HUES48 (cell line): ENCODE results near the gene TLL2.

ENCODE experiments used
- H3K27ac ChIP-seq: one replicate; pipeline ENCODE4 v1.7.0; 2013; ENCODE audit warnings: low read depth, low read length, inconsistent platforms
- H3K27me3 ChIP-seq: 2 replicates; pipeline ENCODE4 v1.6.1; 2013; ENCODE audit warnings: mild to moderate bottlenecking, low read length; ENCODE audit not compliant: control insufficient read depth, insufficient read depth
- H3K36me3 ChIP-seq: 2 replicates; pipeline ENCODE4 v1.6.1; 2013; ENCODE audit warnings: low read length; ENCODE audit not compliant: control insufficient read depth, insufficient read depth
- H3K4me1 ChIP-seq: 2 replicates; pipeline ENCODE4 v1.6.1; 2013; ENCODE audit warnings: mild to moderate bottlenecking, low read length; ENCODE audit not compliant: control insufficient read depth, insufficient read depth
- H3K4me3 ChIP-seq: 2 replicates; pipeline ENCODE4 v1.5.1; 2013; ENCODE audit warnings: mild to moderate bottlenecking, low read depth, low read length
- H3K9ac ChIP-seq: 2 replicates; pipeline ENCODE4 v1.6.1; 2013; ENCODE audit warnings: mild to moderate bottlenecking, low read depth, low read length, moderate library complexity
- H3K9me3 ChIP-seq: 2 replicates; pipeline ENCODE4 v1.6.1; 2013; ENCODE audit warnings: low read length; ENCODE audit not compliant: control insufficient read depth, insufficient read depth

TLL2 gene

GRCh38 chr10:96407560-96408069 is 106.1 kb downstream of the TLL2 start:
- H3K36me3 ChIP-seq, result no peaks in the 10 kb centered on the region
- H3K27ac ChIP-seq, result no peak overlapping the region
- H3K9me3 ChIP-seq, result no peaks in the 10 kb centered on the region
- H3K4me3 ChIP-seq, result no peak overlapping the region
- H3K4me1 ChIP-seq, result no peaks in the 10 kb centered on the region
- no peaks in the 10 kb centered on the region for H3K27me3 ChIP-seq
- H3K9ac ChIP-seq, result no peak overlapping the region

GRCh38 chr10:96406091-96406490 is 107.6 kb downstream of the TLL2 start:
- Histone ChIP-seq H3K9me3 (no peaks in the 10 kb centered on the region), H3K9ac (no peak overlapping the region), H3K4me3 (no peak overlapping the region), H3K4me1 (0 out of 2 replicates have a peak, but pooled peaks cover under 1% of the 10 kb centered on the region), H3K27ac (no peak overlapping the region), H3K27me3 (no peaks in the 10 kb centered on the region), H3K36me3 (no peaks in the 10 kb centered on the region)

DNA sequence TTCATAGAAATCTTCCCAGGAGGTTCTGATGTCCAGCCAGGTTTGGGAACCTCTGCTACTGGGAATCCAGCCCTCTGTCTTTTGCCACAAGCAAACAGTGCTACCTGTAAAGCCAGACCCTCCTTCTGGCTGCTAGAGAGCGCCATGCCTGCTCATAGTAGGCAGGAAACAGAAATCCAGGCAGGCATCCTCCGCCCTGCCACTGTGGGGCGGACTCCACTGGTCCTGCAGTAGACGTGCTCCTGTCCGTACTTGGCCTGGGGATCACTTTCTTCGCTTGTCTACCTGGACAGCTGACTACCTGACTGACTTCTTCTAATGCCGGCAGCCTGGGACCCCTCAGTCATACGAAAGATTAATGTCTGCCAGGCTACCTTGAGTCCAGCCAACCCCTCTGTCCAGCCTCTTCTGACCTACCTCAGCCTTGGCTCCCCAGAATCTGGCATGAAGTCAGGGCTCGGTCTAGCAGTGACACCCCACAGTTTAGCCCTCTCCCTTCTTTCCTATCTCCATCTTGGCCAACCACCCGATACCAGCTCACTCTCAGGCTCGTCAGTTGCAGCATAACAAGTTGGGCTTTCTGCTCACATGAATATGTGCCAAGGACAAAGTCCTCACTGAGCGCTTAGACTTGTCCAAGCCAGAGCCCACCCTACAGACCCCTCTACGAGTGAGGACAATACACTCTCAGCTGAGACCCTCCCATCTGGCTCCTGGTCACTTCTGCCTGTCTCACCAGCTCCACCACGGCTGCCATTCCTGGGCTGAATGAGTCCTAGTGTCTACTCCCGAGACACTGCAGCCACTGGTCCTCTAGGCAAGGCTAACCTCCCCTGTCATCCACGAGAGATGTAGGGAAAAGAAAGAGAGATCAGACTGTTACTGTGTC is 111.1 kb downstream of the TLL2 start:
- Histone ChIP-seq H3K36me3 (no peaks in the 10 kb centered on the region), H3K4me3 (no peak overlapping the region), H3K27me3 (no peaks in the 10 kb centered on the region), H3K4me1 (peaks cover 5% of the 10 kb centered on the region; the same call in 1 of the 2 replicates), H3K9ac (no peak overlapping the region), H3K27ac (no peak overlapping the region), H3K9me3 (no peaks in the 10 kb centered on the region)

GRCh38 chr10:96401036-96401435 is 112.7 kb downstream of the TLL2 start:
- H3K36me3 ChIP-seq, result no peaks in the 10 kb centered on the region
- no peak overlapping the region for H3K9ac ChIP-seq
- no peak overlapping the region for H3K4me3 ChIP-seq
- no peak overlapping the region for H3K27ac ChIP-seq
- H3K9me3 ChIP-seq, result no peaks in the 10 kb centered on the region
- H3K4me1 ChIP-seq, result peaks cover 12% of the 10 kb centered on the region
- 0 out of 2 replicates have a peak, but pooled peaks cover 8% of the 10 kb centered on the region for H3K27me3 ChIP-seq

DNA sequence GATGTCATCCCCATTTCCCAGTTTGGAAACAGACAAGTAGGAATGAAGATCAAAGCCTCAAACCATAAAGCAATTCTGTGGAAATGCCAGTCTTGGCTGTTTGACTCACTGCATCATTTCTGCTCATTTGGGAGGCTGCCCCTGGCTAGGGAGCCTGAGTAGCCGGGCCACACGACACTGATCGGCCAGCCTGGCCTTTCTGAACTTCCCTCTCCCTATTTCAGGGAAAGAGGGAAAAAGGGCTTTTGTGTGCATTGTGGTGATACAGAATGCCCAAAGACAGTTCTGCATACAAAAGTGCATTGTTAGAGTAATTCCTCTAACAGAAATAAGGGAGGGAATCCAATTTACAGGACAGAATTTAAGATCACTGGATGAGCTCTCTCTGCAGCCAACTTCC is 113.3 kb downstream of the TLL2 start:
- H3K27ac ChIP-seq, result no peak overlapping the region
- 0 out of 2 replicates have a peak, but pooled peaks cover 8% of the 10 kb centered on the region for H3K27me3 ChIP-seq
- H3K9ac ChIP-seq, result no peak overlapping the region
- no peaks in the 10 kb centered on the region for H3K36me3 ChIP-seq
- H3K9me3 ChIP-seq, result no peaks in the 10 kb centered on the region
- H3K4me1 ChIP-seq, result peaks cover 12% of the 10 kb centered on the region
- H3K4me3 ChIP-seq, result no peak overlapping the region

GRCh38 chr10:96397902-96398301 is 115.8 kb downstream of the TLL2 start:
- Histone ChIP-seq H3K27ac (no peak overlapping the region), H3K4me1 (peaks cover 12% of the 10 kb centered on the region), H3K27me3 (peaks cover 8% of the 10 kb centered on the region; the same call in 1 of the 2 replicates), H3K9ac (no peak overlapping the region), H3K36me3 (no peaks in the 10 kb centered on the region), H3K9me3 (no peaks in the 10 kb centered on the region), H3K4me3 (no peak overlapping the region)

- Histone ChIP-seq H3K4me1 (peaks cover 12% of the 10 kb centered on the region), H3K27me3 (peaks cover 8% of the 10 kb centered on the region; the same call in 1 of the 2 replicates), H3K9ac (no peak overlapping the region), H3K9me3 (no peaks in the 10 kb centered on the region), H3K36me3 (no peaks in the 10 kb centered on the region), H3K27ac (no peak overlapping the region), H3K4me3 (peak overlapping the region; percentile 53)
These were observed 117.5 kb downstream of the TLL2 start for GRCh38 chr10:96395931-96396877.

DNA sequence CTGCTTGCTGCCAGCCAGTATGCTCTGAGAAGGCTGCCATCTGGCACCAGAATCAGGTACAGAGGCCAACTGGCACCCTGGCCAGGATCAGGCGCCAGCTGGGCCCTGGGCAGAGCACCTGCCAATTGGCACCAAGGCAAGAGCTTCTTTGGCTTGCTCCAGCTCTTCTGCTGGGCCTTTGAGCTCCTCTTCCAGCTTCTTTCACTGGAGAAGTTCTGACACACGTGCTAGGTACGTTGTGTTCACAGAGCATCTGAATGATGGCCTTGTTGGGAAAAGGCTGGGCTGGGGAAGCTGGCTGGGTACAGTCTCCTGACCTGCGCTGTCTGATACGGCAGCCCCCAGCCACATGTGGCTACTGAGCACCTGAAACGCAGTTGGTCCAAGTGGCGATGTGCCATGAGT is 123.3 kb downstream of the TLL2 start:
- H3K36me3 ChIP-seq, result no peaks in the 10 kb centered on the region
- no peaks in the 10 kb centered on the region for H3K9me3 ChIP-seq
- no peak overlapping the region for H3K27ac ChIP-seq
- H3K4me1 ChIP-seq, result no peaks in the 10 kb centered on the region
- H3K4me3 ChIP-seq, result no peak overlapping the region
- no peaks in the 10 kb centered on the region; the same call in 1 of the 2 replicates for H3K27me3 ChIP-seq
- no peak overlapping the region for H3K9ac ChIP-seq

- Histone ChIP-seq H3K4me1 (no peaks in the 10 kb centered on the region), H3K27ac (no peak overlapping the region), H3K27me3 (no peaks in the 10 kb centered on the region; the same call in 1 of the 2 replicates), H3K4me3 (no peak overlapping the region), H3K9me3 (no peaks in the 10 kb centered on the region), H3K36me3 (no peaks in the 10 kb centered on the region), H3K9ac (no peak overlapping the region)
These were observed 123.9 kb downstream of the TLL2 start for GRCh38 chr10:96389785-96390184.

DNA sequence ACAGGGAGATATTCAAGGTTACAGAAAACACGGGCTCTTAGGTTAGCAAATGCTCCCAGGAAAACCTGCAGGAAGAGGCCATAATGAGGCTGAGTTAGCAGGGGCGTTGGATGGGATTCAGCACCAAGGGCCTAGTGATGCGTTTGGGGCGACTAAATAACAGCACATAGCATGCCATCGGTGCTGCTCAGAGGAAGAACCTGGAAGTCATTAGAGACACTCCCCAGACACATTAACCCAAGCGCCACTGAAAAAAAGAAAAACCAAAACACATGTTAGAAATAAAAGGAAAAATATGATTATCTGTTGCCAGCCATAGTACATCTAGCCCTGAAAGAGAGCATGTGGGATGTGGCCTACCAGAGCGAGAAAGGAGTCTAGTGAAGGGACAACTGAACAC is 126.1 kb downstream of the TLL2 start:
- no peak overlapping the region for H3K9ac ChIP-seq
- H3K4me3 ChIP-seq, result no peak overlapping the region
- H3K4me1 ChIP-seq, result no peaks in the 10 kb centered on the region
- no peaks in the 10 kb centered on the region for H3K36me3 ChIP-seq
- no peaks in the 10 kb centered on the region for H3K27me3 ChIP-seq
- no peaks in the 10 kb centered on the region for H3K9me3 ChIP-seq
- H3K27ac ChIP-seq, result no peak overlapping the region
